NK-92 (cell line): ENCODE measurements around the gene ZFYVE28.
"Not testable (repeated sequence)": the region's sequence is repeated elsewhere in the genome, so short reads cannot be mapped to it uniquely, and the experiment has no call there.

Experiments
- DNase-seq: peaks from one replicate; lab custom pipeline; 2025; ENCODE audit not compliant: unreplicated experiment; lab: John Stamatoyannopoulos, UW

Gene ZFYVE28

GRCh38 chr4:2275546-2276251 lies 142.7 kb downstream of the ZFYVE28 start:
- no peak for DNase-seq

GRCh38 chr4:2275044-2275397 lies 143.4 kb downstream of the ZFYVE28 start:
- DNase-seq: not testable (repeated sequence)

- no peak for DNase-seq
Observed at GRCh38 chr4:2274320-2275043, 144.0 kb downstream of the ZFYVE28 start.

- DNase-seq: no peak
Observed at GRCh38 chr4:2273657-2274319, 144.7 kb downstream of the ZFYVE28 start.

- no peak for DNase-seq
Observed at GRCh38 chr4:2273221-2273620, 145.2 kb downstream of the ZFYVE28 start.

GRCh38 chr4:2272828-2273120 lies 145.7 kb downstream of the ZFYVE28 start:
- DNase-seq: no peak

GRCh38 chr4:2272026-2272827 lies 146.2 kb downstream of the ZFYVE28 start:
- no peak for DNase-seq

GRCh38 chr4:2271279-2272025 lies 147.0 kb downstream of the ZFYVE28 start:
- DNase-seq: no peak

GRCh38 chr4:2270341-2271165 lies 147.9 kb downstream of the ZFYVE28 start:
- no peak for DNase-seq

GRCh38 chr4:2269618-2270163 lies 148.8 kb downstream of the ZFYVE28 start:
- DNase-seq: no peak

GRCh38 chr4:2269206-2269531 lies 149.3 kb downstream of the ZFYVE28 start:
- DNase-seq: no peak

- DNase-seq: no peak
Observed at GRCh38 chr4:2268357-2269205, 149.9 kb downstream of the ZFYVE28 start.

GRCh38 chr4:2267841-2268240 lies 150.6 kb downstream of the ZFYVE28 start:
- no peak for DNase-seq

GRCh38 chr4:2267320-2267811 lies 151.1 kb downstream of the ZFYVE28 start:
- no peak for DNase-seq

- no peak for DNase-seq
Observed at GRCh38 chr4:2266821-2267220, 151.6 kb downstream of the ZFYVE28 start.

- no peak for DNase-seq
Observed at GRCh38 chr4:2266181-2266580, 152.3 kb downstream of the ZFYVE28 start.

- DNase-seq: no peak
Observed at GRCh38 chr4:2265113-2266110, 153.0 kb downstream of the ZFYVE28 start.
